HG02981 (cell line): ENCODE measurements around the gene LTK.
"Not testable (repeated sequence)": the region's sequence is repeated elsewhere in the genome, so short reads cannot be mapped to it uniquely, and the experiment has no call there.

Experiments
- ATAC-seq: cut with Tn5 transposase; IDR thresholded peaks from one replicate; pipeline ENCODE4 v1.9.1; 2021; ENCODE audit warnings: mild to moderate bottlenecking, moderate library complexity; ENCODE audit not compliant: unreplicated experiment

The LTK gene

DNA sequence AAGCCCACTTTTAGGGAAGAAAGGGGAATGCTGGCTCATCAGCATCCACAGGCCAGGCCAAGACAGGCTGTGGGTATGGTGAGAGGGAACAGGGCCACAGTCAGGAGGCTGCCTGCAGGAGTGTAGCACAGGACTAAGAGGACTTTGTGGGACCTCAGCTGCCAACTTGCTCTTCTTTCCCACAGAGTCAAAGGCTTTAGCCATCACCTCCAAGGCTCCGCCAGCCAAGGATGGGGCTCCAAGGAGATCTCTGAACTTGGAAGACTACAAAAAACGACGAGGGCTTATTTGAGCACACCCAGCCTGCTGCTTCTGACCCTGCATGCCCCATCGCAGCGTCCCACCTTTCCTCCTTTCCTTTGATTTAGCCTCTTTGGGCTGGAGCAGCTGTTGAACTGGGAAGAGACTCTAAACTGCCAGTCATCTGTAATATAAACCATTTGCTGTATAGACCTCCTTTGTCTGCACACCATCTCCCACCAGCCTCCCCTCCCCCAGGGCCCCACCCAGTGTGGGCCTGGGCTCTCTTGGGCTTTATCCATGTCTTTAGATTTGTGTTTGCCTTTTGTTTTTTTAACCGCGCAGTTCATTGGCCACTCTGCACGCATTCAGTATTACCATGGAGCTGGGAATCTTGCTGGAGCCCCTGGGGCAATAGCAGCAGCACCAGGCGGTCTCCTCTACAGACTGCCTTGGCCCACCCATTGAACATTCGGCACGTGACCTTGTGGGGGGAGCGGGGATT lies 33.1 kb downstream of the LTK start:
- ATAC-seq, result no peak

DNA sequence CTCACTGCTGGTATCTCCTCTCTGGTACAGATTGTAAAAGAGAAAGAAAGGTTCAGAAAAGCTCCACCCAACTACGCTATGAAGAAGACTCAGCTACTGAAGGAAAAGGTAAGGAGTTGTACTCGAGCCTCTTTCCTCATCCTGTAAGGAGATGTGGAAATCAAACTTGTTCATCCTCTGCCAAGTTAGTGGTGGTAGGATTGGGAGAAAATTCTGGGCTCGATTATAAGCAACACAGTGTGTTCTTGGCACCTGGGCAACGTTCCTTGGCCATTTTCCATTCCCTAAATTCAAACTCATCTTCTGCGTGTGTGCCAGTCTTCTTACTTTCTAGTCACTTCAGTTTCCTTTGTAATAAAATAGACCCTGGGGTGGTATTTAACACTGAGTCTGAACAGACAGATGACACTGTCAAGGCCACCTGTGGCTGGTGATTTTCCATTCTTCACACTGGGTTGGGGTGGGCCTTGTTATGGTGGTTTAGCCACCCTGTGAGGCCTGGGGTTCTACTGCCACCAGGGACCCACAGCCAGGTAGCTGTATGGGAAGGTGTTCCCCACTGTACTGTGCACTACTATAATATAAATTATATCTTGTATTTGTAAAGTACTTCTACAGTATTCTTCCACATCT lies 37.1 kb downstream of the LTK start:
- ATAC-seq, result no peak

GRCh38 chr15:41474941-41475340 lies 38.7 kb downstream of the LTK start:
- no peak for ATAC-seq

GRCh38 chr15:41474436-41474835 lies 39.2 kb downstream of the LTK start:
- no peak for ATAC-seq

DNA sequence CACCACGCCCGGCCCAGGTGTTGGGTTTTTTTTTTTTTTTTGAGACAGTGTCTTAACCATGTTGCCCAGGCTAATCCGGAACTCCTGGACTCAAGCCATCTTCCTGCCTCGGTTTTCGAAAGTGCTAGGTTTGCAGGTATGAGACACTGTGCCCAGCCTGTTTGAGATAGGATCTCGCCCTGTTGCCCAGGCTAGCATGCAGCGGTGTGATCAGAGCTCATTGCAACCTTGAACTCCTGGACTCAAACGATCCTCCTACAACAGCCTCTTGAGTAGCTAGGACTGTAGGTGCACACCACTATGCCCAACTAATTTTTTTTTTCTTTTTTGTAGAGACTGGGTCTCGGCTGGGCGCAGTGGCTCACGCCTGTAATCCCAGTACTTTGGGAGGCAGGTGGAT lies 40.2 kb downstream of the LTK start:
- no peak for ATAC-seq

GRCh38 chr15:41469644-41470043 lies 44.0 kb downstream of the LTK start:
- ATAC-seq, result not testable (repeated sequence)

- no peak for ATAC-seq
These were observed 46.9 kb downstream of the LTK start for GRCh38 chr15:41466711-41467110.

DNA sequence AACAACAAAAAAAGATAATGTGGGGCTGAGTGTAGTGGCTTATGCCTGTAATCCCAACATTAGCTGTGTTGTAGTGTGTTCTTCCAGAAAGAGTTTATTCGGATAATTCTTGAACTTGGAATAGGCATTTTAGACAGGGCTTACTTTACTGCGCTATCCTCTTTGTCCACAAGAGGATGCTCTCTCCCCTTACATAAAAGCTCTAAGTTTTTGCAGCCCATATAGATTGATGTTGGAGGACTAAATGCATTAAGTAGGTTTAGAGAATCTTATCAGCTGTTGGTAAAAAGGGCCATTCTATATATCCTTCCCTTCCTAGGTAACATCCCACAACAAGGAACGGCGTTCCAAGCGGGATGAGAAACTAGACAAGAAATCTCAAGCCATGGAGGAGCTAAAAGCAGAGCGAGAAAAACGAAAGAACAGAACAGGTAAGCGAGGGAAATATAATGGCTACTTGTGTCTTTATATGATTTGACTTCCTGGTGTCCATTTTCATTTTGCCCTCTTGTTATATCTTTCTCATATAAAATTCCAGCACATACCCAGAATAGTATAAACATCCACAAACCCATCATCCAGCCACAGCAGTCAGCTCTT lies 47.7 kb downstream of the LTK start:
- ATAC-seq, result no peak

DNA sequence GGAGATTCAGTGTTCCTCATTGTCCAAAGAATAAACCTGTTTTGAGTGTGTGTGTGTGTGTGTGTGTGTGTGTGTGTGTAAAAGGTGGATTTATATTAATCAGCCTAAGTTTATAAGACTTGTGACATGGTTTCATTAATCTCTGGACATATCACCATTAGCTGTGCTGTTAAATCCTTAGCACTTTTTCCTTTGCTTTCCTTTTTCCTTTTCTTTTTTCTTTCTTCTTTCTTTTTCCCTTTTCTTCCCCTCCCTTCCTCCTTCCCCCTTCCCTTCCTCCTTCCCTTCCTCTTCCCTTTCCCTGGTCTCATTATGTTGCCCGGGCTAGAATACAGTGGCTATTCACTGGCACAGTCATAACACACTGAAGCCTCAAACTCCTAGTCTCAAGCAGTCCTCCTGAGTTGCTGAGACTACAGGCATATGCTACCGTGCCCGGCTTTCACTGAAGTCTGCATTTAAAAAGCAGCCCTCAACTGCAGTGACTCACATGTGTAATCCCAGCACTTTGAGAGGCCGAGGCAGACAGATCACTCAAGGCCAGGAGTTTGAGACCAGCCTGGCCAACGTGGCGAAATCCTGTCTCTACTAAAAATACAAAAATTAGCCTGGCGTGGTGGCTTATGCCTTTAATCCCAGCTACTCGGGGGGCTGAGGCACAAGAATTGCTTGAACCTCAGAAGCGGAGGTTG lies 48.6 kb downstream of the LTK start:
- ATAC-seq, result no peak

GRCh38 chr15:41462084-41462795 lies 51.4 kb downstream of the LTK start:
- ATAC-seq, result no peak
